Retinal pigment epithelial cell (primary cell): ENCODE data around the gene RPS19.
"Not testable (repeated sequence)": the region's sequence is repeated elsewhere in the genome, so short reads cannot be mapped to it uniquely, and the experiment has no call there.

Experiments
- DNase-seq: peaks from one replicate; pipeline ENCODE4 v3.0.0-alpha.2; 2010; ENCODE audit warnings: low read depth
- H3K4me3 ChIP-seq: 2 replicates; pipeline ENCODE4 v1.5.1; 2011; ENCODE audit warnings: mild to moderate bottlenecking, low read length, control low read depth, moderate library complexity
- TF ChIP-seq, protein P1 (sequence below): conservative IDR thresholded peaks from 2 replicates; pipeline ENCODE4 v1.5.1; 2011; ENCODE audit warnings: low read depth, low read length, control low read depth, inconsistent platforms

RPS19 gene

DNA sequence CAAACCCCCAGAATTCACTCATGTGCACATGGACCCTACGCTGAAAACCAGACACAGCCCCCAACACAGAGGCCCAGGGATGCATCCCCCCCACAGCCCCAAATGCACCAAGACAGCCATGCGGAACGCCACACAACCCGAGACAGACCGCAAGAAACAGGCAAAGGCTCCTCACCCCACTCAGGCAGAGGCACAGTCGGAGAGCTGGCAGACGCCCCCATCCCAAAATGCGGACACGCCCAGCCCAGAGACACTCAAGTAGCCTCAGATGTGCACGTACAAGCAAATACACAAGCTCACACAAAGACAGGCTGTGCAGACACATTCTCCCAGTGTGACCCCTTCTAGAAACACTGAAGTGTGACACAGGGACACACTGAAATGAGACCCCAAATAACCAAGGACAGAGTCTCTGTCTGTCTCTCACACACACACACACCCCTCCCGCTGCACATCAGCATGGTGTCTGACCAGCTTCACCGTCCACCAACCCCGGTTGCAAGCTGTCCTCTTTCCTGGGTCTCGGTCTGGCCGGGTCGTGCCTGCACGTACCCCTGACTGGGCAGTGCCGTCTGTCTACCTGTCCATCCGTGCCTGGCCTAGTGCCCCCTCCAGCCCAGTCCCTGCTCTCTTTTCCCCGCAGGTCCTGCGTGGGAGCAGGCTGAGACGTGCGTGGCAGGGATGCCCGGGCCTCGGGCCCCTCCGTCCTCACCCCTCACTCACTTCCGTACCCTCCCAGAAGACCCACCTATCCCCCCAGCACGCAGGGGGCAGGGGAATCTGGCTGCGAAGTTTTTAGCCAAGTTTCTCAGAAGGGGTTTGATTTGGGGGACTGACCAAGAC is 52.1 kb downstream of the RPS19 start:
- TF ChIP-seq, protein P1, sequence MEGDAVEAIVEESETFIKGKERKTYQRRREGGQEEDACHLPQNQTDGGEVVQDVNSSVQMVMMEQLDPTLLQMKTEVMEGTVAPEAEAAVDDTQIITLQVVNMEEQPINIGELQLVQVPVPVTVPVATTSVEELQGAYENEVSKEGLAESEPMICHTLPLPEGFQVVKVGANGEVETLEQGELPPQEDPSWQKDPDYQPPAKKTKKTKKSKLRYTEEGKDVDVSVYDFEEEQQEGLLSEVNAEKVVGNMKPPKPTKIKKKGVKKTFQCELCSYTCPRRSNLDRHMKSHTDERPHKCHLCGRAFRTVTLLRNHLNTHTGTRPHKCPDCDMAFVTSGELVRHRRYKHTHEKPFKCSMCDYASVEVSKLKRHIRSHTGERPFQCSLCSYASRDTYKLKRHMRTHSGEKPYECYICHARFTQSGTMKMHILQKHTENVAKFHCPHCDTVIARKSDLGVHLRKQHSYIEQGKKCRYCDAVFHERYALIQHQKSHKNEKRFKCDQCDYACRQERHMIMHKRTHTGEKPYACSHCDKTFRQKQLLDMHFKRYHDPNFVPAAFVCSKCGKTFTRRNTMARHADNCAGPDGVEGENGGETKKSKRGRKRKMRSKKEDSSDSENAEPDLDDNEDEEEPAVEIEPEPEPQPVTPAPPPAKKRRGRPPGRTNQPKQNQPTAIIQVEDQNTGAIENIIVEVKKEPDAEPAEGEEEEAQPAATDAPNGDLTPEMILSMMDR, result no peak
- no peak overlapping the region for H3K4me3 ChIP-seq
- no peak for DNase-seq

DNA sequence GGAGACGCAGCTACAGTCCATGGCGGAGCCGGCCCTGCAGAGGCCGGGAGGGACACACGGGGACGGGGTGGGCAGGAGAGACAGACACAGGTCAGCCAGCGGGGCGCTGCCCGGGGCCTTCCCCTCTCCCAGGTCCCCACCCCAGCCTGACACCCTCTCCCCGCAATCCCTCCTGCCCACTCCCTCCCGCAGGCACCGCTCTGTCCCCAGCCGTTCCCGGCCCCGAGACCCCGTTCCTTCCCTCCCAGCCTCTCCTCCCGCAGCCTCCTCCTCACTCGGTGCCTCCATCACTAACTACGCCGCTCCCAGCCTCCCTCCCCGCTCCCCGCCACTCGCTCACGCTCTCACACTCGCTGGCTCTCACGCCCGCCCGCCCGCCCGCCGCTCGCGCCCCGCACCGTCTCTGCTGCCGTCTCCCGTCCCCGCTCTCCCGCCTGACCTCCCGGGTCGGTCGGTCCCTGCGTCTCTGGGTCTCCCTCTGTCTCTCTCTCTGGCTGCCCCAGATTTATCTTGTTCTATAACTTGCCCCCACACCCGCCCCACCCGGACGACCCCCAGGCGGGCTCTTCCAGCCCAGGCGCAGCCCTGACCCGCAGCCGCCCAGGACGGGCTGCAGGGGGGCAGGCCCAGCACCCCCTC is 53.0 kb downstream of the RPS19 start:
- no peak for DNase-seq
- TF ChIP-seq, protein P1, result no peak
- no peak overlapping the region for H3K4me3 ChIP-seq

DNA sequence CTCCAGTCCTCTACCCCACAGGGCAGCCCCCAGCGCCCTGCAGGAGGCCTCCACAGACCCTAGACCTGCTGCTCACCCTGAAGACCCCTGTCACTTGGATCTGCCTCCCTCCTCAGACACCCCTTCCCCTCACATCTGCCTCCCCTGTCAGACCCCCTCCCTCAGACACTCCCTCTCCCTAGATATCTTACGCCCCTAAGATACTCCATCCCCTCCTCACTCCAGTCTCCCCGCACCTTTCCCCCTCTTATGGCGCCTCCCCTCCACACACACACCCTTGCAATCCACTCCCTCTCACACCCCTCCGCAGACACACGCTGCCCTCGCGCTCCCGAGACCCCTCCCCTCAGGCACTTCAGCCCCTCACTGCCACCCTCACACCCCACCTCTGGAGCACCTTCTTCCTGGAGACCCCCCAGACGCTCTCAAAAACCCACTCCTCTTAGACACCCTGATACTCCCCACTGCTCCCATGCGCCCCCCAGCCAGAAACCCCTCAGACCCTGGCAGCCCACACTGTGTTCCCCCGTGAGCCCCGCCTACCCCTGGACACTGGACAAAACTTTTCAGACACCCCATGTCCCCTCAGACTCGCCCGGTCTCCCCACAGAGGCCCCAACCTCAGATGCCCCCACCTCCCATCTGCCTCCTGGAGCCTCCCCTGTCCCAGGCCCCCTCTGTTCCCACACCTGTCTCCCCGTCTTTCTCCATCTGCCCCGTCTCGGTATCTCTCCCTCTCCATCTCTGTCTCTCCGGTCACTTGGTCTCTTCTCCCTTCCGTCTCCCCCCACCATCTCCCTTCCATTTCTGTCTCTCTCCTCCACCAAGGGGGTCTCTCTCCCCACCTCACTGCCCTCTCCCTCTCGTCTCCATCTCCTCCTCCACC is 53.7 kb downstream of the RPS19 start:
- TF ChIP-seq, protein P1, result no peak
- H3K4me3 ChIP-seq, result no peak overlapping the region
- DNase-seq, result no peak

DNA sequence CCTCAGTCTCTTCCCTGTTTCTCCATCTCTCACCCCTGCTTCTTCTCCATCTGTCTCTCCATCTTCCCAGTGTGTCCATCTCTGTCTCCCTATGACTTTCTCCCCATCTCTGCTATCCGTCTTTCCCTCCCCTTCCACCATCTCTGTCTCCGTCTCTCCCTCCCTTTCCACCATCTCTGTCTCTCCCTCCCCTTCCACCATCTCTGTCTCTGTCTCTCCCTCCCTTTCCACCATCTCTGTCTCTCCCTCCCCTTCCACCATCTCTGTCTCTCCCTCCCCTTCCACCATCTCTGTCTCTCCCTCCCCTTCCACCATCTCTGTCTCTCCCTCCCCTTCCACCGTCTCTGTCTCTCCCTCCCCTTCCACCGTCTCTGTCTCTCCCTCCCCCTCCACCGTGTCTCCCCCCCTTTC is 54.4 kb downstream of the RPS19 start:
- not testable (repeated sequence) for DNase-seq, H3K4me3 ChIP-seq

DNA sequence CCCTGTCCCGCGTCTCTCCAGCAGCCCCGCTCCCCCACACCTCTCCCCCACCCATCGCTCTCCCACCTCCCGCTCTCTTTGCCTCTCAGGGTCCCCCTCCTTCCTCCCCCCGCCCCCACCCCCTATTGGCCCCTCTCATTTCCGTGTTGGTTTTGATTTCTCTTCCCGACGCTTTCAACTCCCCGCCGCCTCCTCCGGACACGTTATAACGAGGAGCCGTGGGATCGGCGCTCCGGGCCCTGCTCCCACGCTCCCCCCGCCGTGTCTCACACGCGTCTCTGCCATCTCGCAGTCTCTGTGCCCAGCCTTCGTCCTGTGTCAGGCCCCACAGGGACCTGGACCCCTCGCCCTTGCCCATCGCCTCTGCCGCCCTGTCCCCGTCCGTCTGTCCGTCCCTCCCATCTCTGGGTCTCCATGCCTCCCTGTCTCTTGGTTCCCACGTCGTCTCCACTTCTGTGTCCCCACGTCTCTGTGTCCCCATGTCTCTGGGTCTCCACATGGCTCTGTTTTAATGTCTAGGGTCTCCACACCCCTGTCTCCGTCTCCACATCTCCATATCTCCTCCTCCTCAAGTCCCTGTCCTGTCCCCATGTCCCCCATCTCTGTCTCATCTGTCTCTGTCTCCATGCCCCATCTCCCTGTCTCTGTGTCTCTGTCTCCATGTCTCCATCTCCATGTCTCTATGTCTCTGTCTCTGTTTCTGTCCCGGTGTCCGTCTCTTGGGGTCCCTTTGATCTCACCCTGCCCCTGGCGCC is 55.1 kb downstream of the RPS19 start:
- no peak overlapping the region for H3K4me3 ChIP-seq
- TF ChIP-seq, protein P1, result no peak
- DNase-seq, result no peak

DNA sequence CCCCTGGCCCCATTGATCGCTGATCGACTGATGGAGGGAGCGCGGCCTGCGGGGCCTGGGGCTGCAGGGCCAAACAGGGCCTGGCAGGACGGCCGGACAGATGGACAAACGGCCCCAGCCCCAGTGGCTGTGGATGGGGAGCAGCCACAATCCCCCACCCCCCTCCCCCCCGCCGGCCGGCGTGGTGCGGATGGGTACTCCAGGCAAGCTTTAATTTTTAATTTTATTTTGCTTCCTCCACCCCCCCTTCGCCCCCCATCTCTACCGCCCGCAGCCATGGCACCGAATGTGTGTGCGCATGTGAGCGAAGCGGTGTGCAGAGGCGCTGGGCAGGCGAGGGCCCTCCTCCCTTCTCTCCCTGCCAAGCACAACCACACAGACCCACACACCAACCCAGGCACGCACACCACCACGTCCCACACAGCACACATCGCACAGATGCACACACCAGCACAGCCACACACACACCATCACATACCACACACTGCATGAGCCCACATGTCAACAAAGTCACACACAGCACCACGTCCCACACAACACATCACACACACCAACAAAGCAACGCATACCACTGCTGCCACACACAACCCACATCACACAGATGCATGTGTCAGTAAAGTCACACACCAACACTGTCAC is 55.8 kb downstream of the RPS19 start:
- TF ChIP-seq, protein P1, result no peak
- DNase-seq, result no peak
- H3K4me3 ChIP-seq, result no peak overlapping the region

DNA sequence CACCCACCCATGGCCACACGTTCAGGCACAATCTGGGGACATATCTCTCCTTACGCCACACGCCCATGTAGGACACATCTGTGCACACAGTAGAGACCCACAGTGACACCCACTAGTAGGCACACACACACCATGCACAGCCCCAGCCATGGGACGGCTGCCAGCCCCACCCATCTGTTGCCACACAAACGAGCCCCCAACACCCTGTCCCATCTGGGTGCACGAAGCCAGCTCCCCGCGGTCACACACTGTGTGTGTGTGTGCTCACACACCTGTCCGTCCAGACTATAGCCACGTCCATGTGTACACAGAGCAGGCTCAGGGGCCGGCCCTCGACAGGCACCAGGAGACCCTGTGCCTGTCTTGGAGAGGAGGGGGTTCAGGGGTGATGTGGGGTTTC is 57.6 kb downstream of the RPS19 start:
- DNase-seq, result no peak
- no peak overlapping the region for H3K4me3 ChIP-seq
- TF ChIP-seq, protein P1, result no peak
